GM23338 (cell line): ENCODE data around the gene U2SURP. TPM values are rescaled to one million over a fixed set of nuclear protein-coding genes. Genes with fewer than 3 reads are reported as not detected.

Experiments
- ATAC-seq: fragments of 200-7000 bp; cut with Tn5 transposase; 3 replicates; pipeline ENCODE4 v1.9.1; 2020
- DNase-seq: peaks from one replicate; pipeline ENCODE4 v3.0.0-alpha.2; 2015; ENCODE audit warnings: low spot score
- H2AFZ ChIP-seq: fragments of 200-600 bp; sonication (generic); 2 replicates; pipeline ENCODE4 v1.8.0; 2016; ENCODE audit warnings: antibody characterized with exemption, mild to moderate bottlenecking, moderate library complexity
- H3F3A ChIP-seq: fragments of 200-600 bp; sonication (generic); replicated peaks from 2 replicates; pipeline ENCODE4 v1.8.0; 2017; ENCODE audit warnings: antibody characterized with exemption, mixed run types, low read depth
- H3K27ac ChIP-seq: fragments of 200-600 bp; sonication (generic); 2 replicates; pipeline ENCODE4 v1.6.1; 2016; ENCODE audit warnings: low read depth
- H3K27me3 ChIP-seq: fragments of 200-600 bp; sonication (generic); 2 replicates; pipeline ENCODE4 v1.8.0; 2016; ENCODE audit warnings: mild to moderate bottlenecking, mixed run types, moderate library complexity; ENCODE audit not compliant: insufficient read depth
- H3K36me3 ChIP-seq: fragments of 200-600 bp; sonication (generic); 2 replicates; pipeline ENCODE4 v1.8.0; 2016; ENCODE audit warnings: mild to moderate bottlenecking; ENCODE audit not compliant: insufficient read depth
- H3K4me1 ChIP-seq: fragments of 200-600 bp; sonication (generic); 2 replicates; pipeline ENCODE4 v1.8.0; 2016; ENCODE audit warnings: mild to moderate bottlenecking, moderate library complexity; ENCODE audit not compliant: insufficient read depth
- H3K4me2 ChIP-seq: fragments of 200-600 bp; sonication (generic); 2 replicates; pipeline ENCODE4 v1.7.1; 2017; ENCODE audit warnings: mixed run types
- H3K4me3 ChIP-seq: fragments of 200-600 bp; sonication (generic); 2 replicates; pipeline ENCODE4 v1.6.1; 2016; ENCODE audit warnings: mixed run types
- H3K79me2 ChIP-seq: fragments of 200-600 bp; sonication (generic); replicated peaks from 2 replicates; pipeline ENCODE4 v1.8.0; 2017; ENCODE audit warnings: mild to moderate bottlenecking; ENCODE audit not compliant: insufficient read depth
- H3K9me2 ChIP-seq: fragments of 200-600 bp; sonication (generic); 2 replicates; pipeline ENCODE4 v1.8.0; 2017; ENCODE audit not compliant: insufficient read depth
- H4K20me1 ChIP-seq: fragments of 200-600 bp; sonication (generic); replicated peaks from 2 replicates; pipeline ENCODE4 v1.8.0; 2017; ENCODE audit warnings: mild to moderate bottlenecking; ENCODE audit not compliant: insufficient read depth
- H3K27ac Mint-ChIP-seq: 2 replicates; pipeline ENCODE4 v1.8.0; 2020; ENCODE audit warnings: inconsistent platforms, mild to moderate bottlenecking, moderate library complexity, mixed read lengths
- H3K27me3 Mint-ChIP-seq: 3 replicates; pipeline ENCODE4 v1.8.0; 2022; ENCODE audit warnings: low read depth, mild to moderate bottlenecking, moderate library complexity, mixed read lengths, inconsistent platforms; ENCODE audit not compliant: insufficient read depth, poor library complexity
- H3K36me3 Mint-ChIP-seq: 3 replicates; pipeline ENCODE4 v1.8.0; 2021; ENCODE audit warnings: low read depth, mild to moderate bottlenecking, inconsistent platforms, moderate library complexity, mixed read lengths
- H3K4me1 Mint-ChIP-seq: 3 replicates; pipeline ENCODE4 v1.8.0; 2020; ENCODE audit warnings: mild to moderate bottlenecking, inconsistent platforms, mixed read lengths
- H3K4me3 Mint-ChIP-seq: 3 replicates; pipeline ENCODE4 v1.8.0; 2021; ENCODE audit warnings: moderate library complexity, mild to moderate bottlenecking, inconsistent platforms, mixed read lengths
- H3K9me3 Mint-ChIP-seq: 3 replicates; pipeline ENCODE4 v1.8.0; 2020; ENCODE audit warnings: moderate library complexity, mild to moderate bottlenecking, inconsistent platforms, mixed read lengths
- CTCF ChIP-seq, 2 experiments: fragments of 200-600 bp in 1 of 2; sonication (generic) in 1 of 2; conservative IDR thresholded peaks; 2 replicates each; pipeline versions ENCODE4 v1.5.1 to v1.6.1; 2016 to 2017; ENCODE audit warnings: antibody characterized with exemption in 2 of 2, low read depth in 2 of 2, mild to moderate bottlenecking in 2 of 2, moderate library complexity in 1 of 2
- ETS1 ChIP-seq: IDR thresholded peaks from 2 replicates; pipeline ENCODE4 v1.6.1; 2016; ENCODE audit warnings: antibody characterized with exemption
- EZH2 ChIP-seq: fragments of 200-600 bp; sonication (generic); IDR thresholded peaks from one replicate; pipeline ENCODE4 v1.8.0; 2017; ENCODE audit warnings: antibody characterized with exemption, mild to moderate bottlenecking, low read depth; ENCODE audit not compliant: unreplicated experiment
- EZH2phosphoT487 ChIP-seq: fragments of 200-600 bp; sonication (generic); IDR thresholded peaks from one replicate; pipeline ENCODE4 v1.8.1; 2018; ENCODE audit warnings: antibody characterized with exemption; ENCODE audit not compliant: unreplicated experiment
- JUNB ChIP-seq: IDR thresholded peaks from one replicate; pipeline ENCODE4 v1.6.1; 2016; ENCODE audit warnings: antibody characterized with exemption; ENCODE audit not compliant: unreplicated experiment
- POLR2AphosphoS5 ChIP-seq: IDR thresholded peaks from 2 replicates; pipeline ENCODE4 v1.6.1; 2016; ENCODE audit warnings: antibody characterized with exemption, low read depth
- REST ChIP-seq: IDR thresholded peaks from one replicate; pipeline ENCODE4 v1.6.1; 2018; ENCODE audit warnings: antibody characterized with exemption; ENCODE audit not compliant: unreplicated experiment
- STAT1 ChIP-seq: IDR thresholded peaks from one replicate; pipeline ENCODE4 v1.6.1; 2016; ENCODE audit warnings: antibody characterized with exemption; ENCODE audit not compliant: unreplicated experiment
- ZNF114 ChIP-seq: fragments of 250-450 bp; sonication (Bioruptor Pico); IDR thresholded peaks from 2 replicates; pipeline ENCODE4 v1.5.0; 2020; ENCODE audit warnings: mild to moderate bottlenecking, moderate library complexity
- ZNF331 ChIP-seq: fragments of 250-450 bp; sonication (Bioruptor Pico); IDR thresholded peaks from 2 replicates; pipeline ENCODE4 v1.5.0; 2020; ENCODE audit warnings: low read depth, mild to moderate bottlenecking, moderate library complexity
- ZNF462 ChIP-seq: fragments of 250-450 bp; sonication (Bioruptor Pico); IDR thresholded peaks from 2 replicates; pipeline ENCODE4 v1.5.0; 2020; ENCODE audit warnings: mild to moderate bottlenecking, moderate library complexity
- polyA plus RNA-seq: library from polyadenylated mRNA; unstranded; fragments of >200 nt; fragmentation: Nextera tagmentation; extraction: Ambion mirVana; gene quantifications from 2 replicates; pipeline ENCODE4 v1.2.1, GENCODE V29; 2016
- total RNA-seq: library from RNA; depleted of rRNA; stranded (reverse); fragments of >200 nt; shearing (Covaris generic); gene quantifications from 2 replicates; pipeline ENCODE4 v1.2.3, GENCODE V29; 2014

U2SURP gene
- total and polyA plus RNA-seq, 2 experiments from 2014 or later: 116 to 372 TPM

- Mint-ChIP-seq H3K4me3 (no peak overlapping the region), H3K9me3 (no peaks in the 10 kb centered on the region), H3K4me1 (no peaks in the 10 kb centered on the region), H3K27me3 (no peaks in the 10 kb centered on the region), H3K27ac (no peak overlapping the region; the same call in 1 of the 2 replicates), H3K36me3 (peaks cover 58% of the 10 kb centered on the region)
- Histone ChIP-seq H3K79me2 (peaks cover 12% of the 10 kb centered on the region), H4K20me1 (peaks cover 7% of the 10 kb centered on the region), H3F3A (no peaks in the 10 kb centered on the region), H3K36me3 (peaks cover 53% of the 10 kb centered on the region; the same call in 1 of the 2 replicates), H2AFZ (no peak overlapping the region), H3K27me3 (no peaks in the 10 kb centered on the region), H3K4me1 (no peaks in the 10 kb centered on the region), H3K4me3 (no peak overlapping the region), H3K27ac (no peak overlapping the region), H3K4me2 (no peak overlapping the region), H3K9me2 (no peaks in the 10 kb centered on the region)
- ATAC-seq: no peak
- DNase-seq: no peak
- no peak for TF ChIP-seq ZNF331
- TF ChIP-seq STAT1: no peak
- TF ChIP-seq EZH2phosphoT487: no peak
- no peak for TF ChIP-seq JUNB
- TF ChIP-seq CTCF (conservative IDR thresholded peaks at IDR 0.05; ENCODE audit: low read depth in 2 of 2): no peak
- no peak for TF ChIP-seq EZH2
- no peak for TF ChIP-seq REST
- no peak for TF ChIP-seq ZNF462 (CRISPR knock-in tag)
- TF ChIP-seq POLR2AphosphoS5: no peak
- no peak for TF ChIP-seq ETS1
- TF ChIP-seq ZNF114 (CRISPR knock-in tag): no peak
Measured at GRCh38 chr3:143036557-143036956, 35.2 kb downstream of the U2SURP start.
